Mucosa of rectum (tissue), 2 donors: Measurements from ENCODE around the gene CYFIP1.
"Not testable (repeated sequence)": the region's sequence is repeated elsewhere in the genome, so short reads cannot be mapped to it uniquely, and the experiment has no call there.

Experiments
- H3K27ac ChIP-seq, 2 donors: one replicate each; pipeline ENCODE4 v1.7.0; 2013; ENCODE audit warnings: inconsistent platforms in 2 of 2, low read depth in 2 of 2, low read length in 2 of 2
- H3K27me3 ChIP-seq, 2 donors: one replicate each; pipeline ENCODE4 v1.7.0; 2013; ENCODE audit warnings: low read length in 2 of 2; ENCODE audit not compliant: control insufficient read depth in 2 of 2, insufficient read depth in 2 of 2
- H3K36me3 ChIP-seq, 2 donors: one replicate each; pipeline ENCODE4 v1.7.0; 2013; ENCODE audit warnings: low read length in 2 of 2; ENCODE audit not compliant: control insufficient read depth in 2 of 2, insufficient read depth in 2 of 2
- H3K4me1 ChIP-seq, 2 donors: one replicate each; pipeline ENCODE4 v1.7.0; 2013; ENCODE audit warnings: low read length in 2 of 2, mild to moderate bottlenecking in 1 of 2; ENCODE audit not compliant: control insufficient read depth in 2 of 2, insufficient read depth in 2 of 2
- H3K4me3 ChIP-seq, 2 donors: one replicate each; pipeline ENCODE4 v1.7.0; 2013; ENCODE audit warnings: low read length in 2 of 2
- H3K9ac ChIP-seq, 2 donors: one replicate each; pipeline ENCODE4 v1.7.0; 2013; ENCODE audit warnings: low read length in 2 of 2, low read depth in 1 of 2, mild to moderate bottlenecking in 1 of 2
- H3K9me3 ChIP-seq, 2 donors: one replicate each; pipeline ENCODE4 v1.7.0; 2013; ENCODE audit warnings: low read length in 2 of 2; ENCODE audit not compliant: control insufficient read depth in 2 of 2
- donor health status: healthy.
- donor health status: Normal muscosa, but diverticular disease.

The CYFIP1 gene

DNA sequence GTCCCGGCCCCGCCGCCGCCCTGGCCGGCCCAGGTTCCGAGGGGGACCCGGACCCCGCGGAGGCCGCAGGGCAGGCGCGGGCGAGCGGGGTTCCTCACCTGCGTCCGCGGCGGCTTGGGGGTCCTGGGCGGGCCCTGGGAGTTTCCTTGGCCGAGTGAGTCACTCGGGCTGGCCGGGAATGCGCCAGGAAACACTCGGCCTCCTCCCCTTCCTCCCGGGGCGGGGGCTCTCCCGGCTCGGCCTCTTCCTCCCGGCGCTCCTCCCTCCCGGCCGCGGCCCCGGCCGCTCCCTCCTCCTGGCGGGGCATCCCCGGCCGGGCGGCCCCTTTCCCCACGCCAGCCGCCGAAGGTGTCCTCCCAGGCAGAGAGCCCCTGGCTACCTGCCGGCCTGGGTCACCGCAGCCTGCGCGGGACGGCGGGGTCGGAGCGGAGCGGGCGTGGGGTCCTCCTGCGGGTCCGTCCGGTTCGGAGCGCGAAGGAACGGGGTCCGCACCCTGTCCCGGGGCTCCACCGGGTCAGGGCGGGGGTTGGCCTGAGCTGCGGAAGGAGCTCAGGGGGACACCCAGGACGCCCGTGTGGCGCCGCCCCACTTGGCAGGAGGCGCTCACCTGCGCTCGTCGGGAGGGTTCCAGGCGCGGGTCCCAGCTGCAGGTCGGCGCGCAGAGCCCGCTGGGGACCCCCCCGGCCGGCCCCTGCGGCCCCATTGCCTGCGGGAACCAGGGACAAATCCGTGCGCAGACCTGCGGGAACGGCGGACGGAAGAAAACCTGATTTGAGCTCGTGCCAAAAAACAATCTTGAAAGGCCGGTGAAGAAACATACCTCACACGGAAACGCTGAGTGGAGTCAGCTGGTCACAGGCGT lies at the start of gene CYFIP1:
Gene CYFIP1, minus strand, starts transcription at position 180 of the 862 bp plus-strand sequence. CDS start 33,083 bp downstream, outside the sequence.
- H3K9ac ChIP-seq: peak within 1 kb of the TSS; percentile 80 to 90
- H3K27me3 ChIP-seq: no peaks in the 10 kb centered on the region
- no peaks in the 10 kb centered on the region for H3K36me3 ChIP-seq
- H3K4me1 ChIP-seq: peaks cover 9 to 11% of the 10 kb centered on the region in 2 donors
- H3K9me3 ChIP-seq: no peaks in the 10 kb centered on the region
- H3K4me3 ChIP-seq: peak within 1 kb of the TSS; percentile 78 to 96
- peak within 1 kb of the TSS; percentile 86 to 92 for H3K27ac ChIP-seq

DNA sequence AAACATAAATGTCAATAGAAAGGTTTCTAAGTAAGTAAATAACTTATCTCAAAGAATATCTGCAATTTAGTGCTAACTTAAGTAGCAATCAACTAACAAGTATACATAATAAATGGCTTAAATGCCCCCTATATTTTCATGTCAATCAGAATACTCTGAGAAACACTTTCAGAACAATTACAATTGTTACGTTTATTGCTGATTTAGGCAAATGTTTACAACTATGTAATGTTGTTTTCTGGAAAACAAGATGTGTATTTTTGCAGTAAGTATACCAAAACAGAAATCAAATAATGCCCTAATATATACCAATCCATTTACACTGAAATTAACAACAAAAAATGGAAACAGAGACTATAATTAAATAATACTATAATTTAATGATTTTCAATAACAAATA lies 46.0 kb upstream of the CYFIP1 start:
- no peak overlapping the region for H3K9ac ChIP-seq
- H3K4me1 ChIP-seq: no peaks in the 10 kb centered on the region
- H3K9me3 ChIP-seq: no peaks in the 10 kb centered on the region
- H3K27ac ChIP-seq: no peak overlapping the region
- H3K36me3 ChIP-seq: peaks cover 38 to 54% of the 10 kb centered on the region in 2 donors
- H3K27me3 ChIP-seq: no peaks in the 10 kb centered on the region
- H3K4me3 ChIP-seq: no peak overlapping the region

DNA sequence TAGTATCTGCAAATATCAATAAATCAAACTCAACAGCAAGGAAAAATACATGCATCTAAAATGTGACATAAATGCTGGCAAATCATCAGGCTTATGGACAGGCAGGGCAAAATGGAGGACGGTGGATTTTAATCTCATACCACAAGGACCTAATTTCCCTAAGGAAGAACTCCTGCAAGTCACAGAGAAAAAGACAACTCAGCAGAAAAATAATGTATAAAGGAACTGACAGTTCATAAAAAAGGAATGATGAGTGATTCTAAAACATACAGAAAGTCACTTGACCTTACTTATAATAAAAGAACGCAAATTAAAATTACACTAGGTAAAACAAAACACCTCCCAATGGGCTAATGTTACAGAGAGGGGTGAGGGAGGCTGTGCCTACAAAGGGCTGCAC lies 42.0 kb upstream of the CYFIP1 start:
- Histone ChIP-seq H3K4me3 (no peak overlapping the region), H3K27me3 (no peaks in the 10 kb centered on the region), H3K4me1 (no peaks in the 10 kb centered on the region), H3K36me3 (peaks cover 40 to 65% of the 10 kb centered on the region in 2 donors), H3K27ac (no peak overlapping the region), H3K9ac (no peak overlapping the region), H3K9me3 (no peaks in the 10 kb centered on the region)

DNA sequence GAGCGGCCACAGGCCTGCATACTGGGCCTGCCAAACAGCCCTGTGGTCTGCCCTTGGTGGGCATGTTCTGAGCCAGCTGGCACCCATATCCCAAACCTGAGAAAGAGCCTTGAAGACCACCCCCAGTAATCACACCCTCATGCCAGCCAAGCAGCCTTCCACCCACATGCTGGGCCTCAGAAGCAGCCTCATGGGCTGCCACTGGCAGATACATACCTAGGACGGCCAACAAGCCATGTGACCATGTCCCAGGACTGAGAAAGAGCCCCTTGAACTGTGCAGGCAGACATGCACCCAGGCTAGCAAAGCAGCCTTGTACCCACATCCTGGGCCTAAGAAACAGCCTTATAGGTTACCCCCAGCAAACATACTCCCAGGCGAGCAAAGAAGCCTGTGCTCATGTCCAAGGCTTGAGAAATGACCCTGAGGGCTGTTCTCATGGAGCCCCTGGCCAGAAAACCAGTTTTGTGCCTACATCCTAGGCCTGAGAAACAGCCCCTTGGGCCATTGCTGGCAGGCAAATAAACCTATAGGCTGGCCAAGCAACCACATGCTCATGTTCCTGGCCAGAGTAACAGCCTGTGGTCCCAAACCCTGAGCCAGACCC lies 34.3 kb upstream of the CYFIP1 start:
- no peak overlapping the region for H3K9ac ChIP-seq
- H3K9me3 ChIP-seq: no peaks in the 10 kb centered on the region
- H3K27ac ChIP-seq: no peak overlapping the region
- no peak overlapping the region for H3K4me3 ChIP-seq
- no peaks in the 10 kb centered on the region for H3K4me1 ChIP-seq
- H3K36me3 ChIP-seq: peaks cover 42 to 59% of the 10 kb centered on the region in 2 donors
- no peaks in the 10 kb centered on the region for H3K27me3 ChIP-seq

DNA sequence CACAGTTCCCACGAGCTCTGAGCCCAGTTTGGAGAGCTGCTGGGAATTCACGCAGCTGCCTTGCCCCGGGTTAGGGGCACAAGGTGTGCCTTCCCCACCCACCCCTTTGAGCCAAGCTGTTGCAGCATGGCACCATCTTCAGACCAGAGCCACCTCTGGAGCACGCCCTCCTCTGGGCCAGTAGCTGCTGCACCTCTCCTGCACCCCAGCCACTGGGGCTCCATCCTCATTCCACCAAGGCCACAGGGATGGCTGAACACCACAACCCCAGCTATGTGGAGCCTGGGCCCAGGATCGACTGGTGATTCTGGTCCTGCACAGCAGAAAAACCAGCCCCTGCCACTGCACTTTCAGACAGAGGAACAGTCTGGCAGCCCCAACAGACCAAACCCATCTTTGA lies 33.5 kb upstream of the CYFIP1 start:
- peaks cover 36 to 54% of the 10 kb centered on the region in 2 donors for H3K36me3 ChIP-seq
- no peak overlapping the region for H3K27ac ChIP-seq
- no peak overlapping the region for H3K9ac ChIP-seq
- H3K9me3 ChIP-seq: no peaks in the 10 kb centered on the region
- H3K4me1 ChIP-seq: no peaks in the 10 kb centered on the region
- no peak overlapping the region for H3K4me3 ChIP-seq
- no peaks in the 10 kb centered on the region for H3K27me3 ChIP-seq

DNA sequence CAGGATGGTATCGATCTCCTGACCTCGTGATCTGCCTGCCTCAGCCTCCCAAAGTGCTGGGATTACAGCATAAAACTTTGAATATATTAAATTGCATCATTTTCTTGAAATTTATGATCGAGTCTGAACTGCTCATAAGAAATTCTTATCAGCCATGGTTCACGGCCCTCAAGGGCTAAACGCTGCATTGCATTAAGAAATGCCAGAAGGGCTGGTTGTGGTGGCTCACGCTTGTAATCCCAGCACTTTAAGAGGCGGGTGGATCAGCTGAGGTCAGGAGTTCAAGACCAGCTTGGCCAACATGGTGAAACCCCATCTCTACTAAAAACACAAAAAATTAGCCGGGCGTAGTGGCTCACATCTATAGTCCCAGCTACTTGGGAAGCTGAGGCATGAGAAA lies 32.4 kb upstream of the CYFIP1 start:
- H3K36me3 ChIP-seq: peaks cover 42 to 54% of the 10 kb centered on the region in 2 donors
- H3K4me3 ChIP-seq, H3K4me1 ChIP-seq, H3K27me3 ChIP-seq, H3K9me3 ChIP-seq, H3K27ac ChIP-seq, H3K9ac ChIP-seq: not testable (repeated sequence)

DNA sequence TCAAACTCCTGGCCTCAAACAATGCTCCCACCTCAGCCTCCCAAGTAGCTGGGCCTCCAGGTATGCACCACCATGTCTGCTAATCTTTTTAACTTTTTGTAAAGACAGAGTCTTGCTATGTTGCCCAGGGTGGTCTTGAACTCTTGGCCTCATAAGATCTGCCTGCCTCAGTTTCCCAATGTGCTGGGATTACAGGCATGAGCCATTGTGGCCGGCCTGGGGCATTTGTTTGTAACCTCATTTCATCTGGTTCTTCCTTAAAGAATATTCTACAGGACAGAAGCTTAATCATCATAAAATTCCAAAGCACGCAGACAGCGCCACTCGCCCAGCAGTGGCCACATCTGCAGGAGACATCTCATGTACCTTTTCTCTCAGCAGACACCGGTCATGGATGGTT lies 23.6 kb upstream of the CYFIP1 start:
- Histone ChIP-seq H3K36me3 (peaks cover 47 to 54% of the 10 kb centered on the region in 2 donors), H3K27me3 (no peaks in the 10 kb centered on the region), H3K27ac (no peak overlapping the region)

DNA sequence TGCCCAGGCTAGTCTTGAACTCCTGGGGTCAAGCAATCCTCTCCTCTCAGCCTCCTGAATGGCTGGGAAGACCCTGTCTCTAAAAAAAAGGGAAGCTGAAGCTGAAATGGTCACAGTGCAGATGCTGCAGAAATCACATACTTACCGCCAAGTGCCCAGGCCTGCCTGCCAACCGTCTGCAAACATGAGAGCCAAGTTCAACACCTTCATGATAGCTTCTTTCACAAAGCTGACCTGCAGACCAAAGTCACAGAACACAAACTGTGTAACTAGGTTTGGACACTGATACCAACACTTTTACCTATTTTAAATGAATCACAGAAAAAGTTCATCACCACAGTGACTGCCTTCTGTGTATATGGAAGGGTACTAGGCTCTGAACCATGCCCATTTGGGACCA lies 22.8 kb upstream of the CYFIP1 start:
- Histone ChIP-seq H3K36me3 (peaks cover 43 to 51% of the 10 kb centered on the region in 2 donors), H3K4me3 (no peak overlapping the region), H3K9me3 (no peaks in the 10 kb centered on the region)

More for the DNA sequence above, 23.6 kb upstream of the CYFIP1 start:
- Histone ChIP-seq H3K9ac (no peak overlapping the region), H3K9me3 (no peaks in the 10 kb centered on the region), H3K4me1 (no peaks in the 10 kb centered on the region), H3K4me3 (no peak overlapping the region)

DNA sequence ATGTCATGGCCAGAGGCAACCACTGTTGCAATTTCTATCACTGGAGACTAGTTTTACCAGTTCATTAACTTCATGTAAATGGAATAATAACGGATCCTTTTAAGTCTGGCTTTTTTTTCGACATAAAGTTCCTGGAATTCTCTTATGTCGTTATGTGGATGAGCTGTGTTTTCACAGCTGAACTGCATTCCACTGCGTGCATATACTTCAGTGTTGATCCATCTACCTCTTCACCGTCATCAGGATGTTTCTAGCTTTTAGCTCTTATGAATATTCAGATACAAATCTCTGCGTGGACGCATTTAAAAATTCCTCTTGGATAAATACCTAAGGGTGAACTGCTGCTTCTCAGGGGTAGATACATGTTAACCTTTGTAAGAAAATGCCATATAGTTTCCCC lies 15.6 kb upstream of the CYFIP1 start:
- Histone ChIP-seq H3K27me3 (no peaks in the 10 kb centered on the region), H3K9me3 (no peaks in the 10 kb centered on the region), H3K9ac (no peak overlapping the region), H3K27ac (no peak overlapping the region), H3K4me3 (no peak overlapping the region), H3K36me3 (peaks cover 3 to 9% of the 10 kb centered on the region in 2 donors), H3K4me1 (no peaks in the 10 kb centered on the region)

More for the DNA sequence above, 22.8 kb upstream of the CYFIP1 start:
- no peak overlapping the region for H3K27ac ChIP-seq
- H3K27me3 ChIP-seq: no peaks in the 10 kb centered on the region
- H3K9ac ChIP-seq: no peak overlapping the region
- no peaks in the 10 kb centered on the region for H3K4me1 ChIP-seq

DNA sequence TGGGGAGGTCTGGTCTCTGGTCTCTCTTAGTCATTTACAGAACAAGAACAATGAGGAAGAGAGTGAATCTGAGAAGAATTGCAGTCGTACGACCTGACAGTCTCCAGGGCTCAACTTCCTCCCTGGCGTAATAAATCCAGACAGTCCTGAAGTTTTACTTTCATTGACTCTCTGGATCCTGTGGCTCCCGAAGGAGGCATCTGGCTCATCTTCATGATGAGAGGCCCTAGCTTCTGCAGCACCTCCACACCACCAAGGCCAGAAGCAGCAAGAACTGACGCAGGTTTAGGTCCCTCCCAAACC lies 11.8 kb upstream of the CYFIP1 start:
- H3K27ac ChIP-seq: no peak overlapping the region
- no peak overlapping the region for H3K4me3 ChIP-seq
- H3K27me3 ChIP-seq: no peaks in the 10 kb centered on the region
- H3K9ac ChIP-seq: no peak overlapping the region
- no peaks in the 10 kb centered on the region for H3K9me3 ChIP-seq
- H3K36me3 ChIP-seq: peaks cover 0 to 2% of the 10 kb centered on the region in 2 donors
- H3K4me1 ChIP-seq: no peaks in the 10 kb centered on the region
